ENCODE data around the gene NR6A1.
A peak's percentile ranks its signal among the peaks of the same experiment; 100 is the strongest.
"Not testable (repeated sequence)": the region's sequence is repeated elsewhere in the genome, so short reads cannot be mapped to it uniquely, and the experiment has no call there.

The NR6A1 gene

DNA sequence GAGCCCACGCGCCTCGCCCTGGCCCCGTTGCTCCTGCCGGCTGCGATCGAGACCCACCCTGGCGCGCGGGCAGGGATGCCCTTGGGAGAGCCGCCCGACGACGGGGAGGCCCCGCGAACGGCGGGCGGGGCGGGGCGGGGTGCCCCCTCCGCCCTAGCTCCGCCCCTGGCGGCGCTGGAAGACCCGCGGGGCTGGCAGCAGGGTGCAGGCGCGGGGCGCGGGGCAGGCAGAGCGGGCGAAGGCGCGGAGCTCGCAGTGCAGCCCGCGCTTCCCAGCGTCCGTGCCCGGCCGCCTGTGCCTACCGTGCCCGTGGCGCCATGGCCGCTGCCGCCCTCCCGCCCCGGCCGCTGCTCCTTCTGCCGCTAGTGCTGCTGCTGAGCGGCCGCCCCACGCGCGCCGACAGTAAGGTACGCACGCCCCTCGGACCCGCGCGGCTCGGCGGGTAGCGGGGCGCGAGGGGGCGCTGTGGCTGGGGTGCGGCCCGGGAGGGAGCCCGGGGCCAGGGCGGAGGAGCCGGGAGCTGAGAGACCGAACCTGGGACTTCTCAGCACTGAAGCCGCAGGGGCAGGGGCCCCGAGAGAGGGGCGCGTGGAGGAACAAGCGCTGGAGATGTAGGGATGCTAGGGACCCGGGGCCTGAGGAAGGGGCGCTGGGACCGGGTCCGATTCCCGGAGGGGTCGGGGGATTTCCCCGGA is 6.0 kb upstream of the NR6A1 start, which contains the start of gene OLFML2A:
TSS of gene OLFML2A (plus strand) at position 180 of the 695 bp plus-strand sequence. CDS start at position 318, 138 bp downstream.
- no peak for DNase-seq (ENCODE audit: low read depth in 2 of 2)

DNA sequence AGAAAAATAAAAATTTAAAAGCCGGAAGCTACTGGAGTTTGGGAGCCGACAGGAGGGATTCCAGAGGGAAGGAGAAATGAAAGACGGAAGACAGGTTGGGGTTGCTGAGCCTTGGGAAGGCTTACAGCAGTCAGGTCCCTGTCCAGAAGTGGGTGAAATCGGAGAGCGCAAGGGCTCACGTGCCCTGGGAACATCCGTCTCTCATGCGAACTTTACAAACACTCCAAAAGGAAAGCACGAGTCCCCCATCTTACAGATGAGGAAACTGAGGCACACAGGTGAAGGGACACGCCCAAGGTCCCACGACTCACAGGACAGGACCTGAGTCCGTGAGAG is 5.5 kb upstream of the NR6A1 start:
- DNase-seq (ENCODE audit: low read depth in 2 of 2), result no peak

DNA sequence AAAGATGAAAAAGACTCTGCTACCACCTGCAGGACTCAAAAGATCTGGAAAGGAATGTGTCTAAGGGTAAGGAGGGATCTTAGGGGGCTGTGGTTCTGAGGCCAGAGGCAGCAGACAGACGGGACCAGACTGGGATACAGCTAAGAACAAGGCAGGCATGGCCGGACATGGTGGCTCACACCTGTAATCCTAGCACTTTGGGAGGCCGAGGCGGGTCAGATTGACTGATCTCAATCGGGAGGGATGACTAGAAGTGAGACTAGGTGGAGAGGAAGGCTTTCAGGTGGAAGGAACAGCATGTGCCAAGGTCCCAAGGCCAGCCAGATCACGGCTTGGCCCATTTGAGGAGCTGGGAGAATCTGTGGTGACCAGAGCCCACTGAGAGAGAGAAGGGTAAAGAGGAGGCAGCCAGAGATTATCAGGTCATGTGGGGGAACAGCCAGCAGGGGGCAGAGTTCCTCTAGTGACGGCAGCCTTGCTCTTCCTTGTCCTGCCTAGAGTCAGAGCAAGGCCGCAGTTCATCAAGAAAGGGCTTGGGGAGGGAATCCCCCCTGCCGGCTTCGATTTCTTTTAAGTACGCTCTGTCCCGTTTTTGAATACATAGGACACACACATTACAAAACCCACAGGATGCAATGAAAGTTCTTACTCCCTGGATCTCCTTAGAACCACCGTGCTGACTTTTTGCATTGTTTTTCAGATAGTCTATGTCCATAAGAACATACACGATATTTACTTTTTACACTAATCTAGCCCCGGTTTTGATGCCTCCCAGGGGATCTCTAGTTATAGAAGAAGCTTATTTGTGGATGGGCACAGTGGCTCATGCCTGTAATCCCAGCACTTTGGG is 3.2 kb upstream of the NR6A1 start:
- DNase-seq (ENCODE audit: low read depth in 2 of 2), result peak; percentile 73 to 82

DNA sequence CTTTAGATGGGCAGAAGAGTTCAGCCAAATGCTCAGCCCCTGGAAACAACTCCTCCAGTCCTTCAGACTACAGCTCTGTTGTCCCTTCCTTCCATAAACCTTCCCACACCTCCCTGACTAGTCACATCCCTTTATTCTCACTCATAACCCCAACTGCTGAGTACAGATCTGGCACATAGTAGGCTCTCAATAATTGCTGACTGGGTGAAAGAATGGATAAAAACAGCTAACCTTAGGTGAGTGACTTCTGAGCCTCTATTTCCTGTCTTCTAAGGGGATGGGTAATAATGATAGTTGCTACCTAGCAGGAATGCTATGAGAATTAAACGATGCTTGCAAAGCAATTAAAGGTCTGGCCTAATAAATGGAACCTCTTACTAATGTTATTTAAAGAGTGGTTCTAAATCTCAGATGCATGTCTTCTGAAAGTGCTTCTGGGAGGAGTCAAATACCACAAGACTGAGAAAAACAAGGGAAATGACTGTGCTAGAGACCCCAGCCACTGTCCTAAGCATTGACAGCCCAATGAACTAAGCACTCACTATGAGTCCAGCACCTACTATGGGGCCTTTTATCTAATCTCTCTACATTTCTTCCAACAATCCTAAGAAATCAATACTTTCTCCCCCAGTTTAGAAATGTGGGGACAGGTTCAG is 2.5 kb upstream of the NR6A1 start:
- no peak for DNase-seq (ENCODE audit: low read depth in 2 of 2)

DNA sequence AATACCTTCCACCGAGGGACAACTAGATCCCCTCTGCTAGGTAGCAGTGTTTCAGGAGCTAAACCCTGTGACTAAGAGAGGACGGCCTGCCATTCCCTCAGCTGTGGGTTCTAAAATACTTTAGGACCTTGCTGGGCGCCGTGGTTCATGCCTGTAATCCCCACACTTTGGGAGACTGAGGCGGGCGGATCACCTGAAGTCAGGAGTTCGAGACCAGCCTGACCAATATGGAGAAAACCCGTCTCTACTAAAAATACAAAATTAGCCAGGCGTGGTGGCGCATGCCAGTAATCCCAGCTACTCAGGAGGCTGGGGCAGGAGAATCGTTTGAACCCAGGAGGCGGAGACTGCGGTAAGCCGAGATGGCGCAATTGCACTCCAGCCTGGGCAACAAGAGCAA is 1.8 kb upstream of the NR6A1 start:
- not testable (repeated sequence) for DNase-seq (ENCODE audit: low read depth in 2 of 2)

DNA sequence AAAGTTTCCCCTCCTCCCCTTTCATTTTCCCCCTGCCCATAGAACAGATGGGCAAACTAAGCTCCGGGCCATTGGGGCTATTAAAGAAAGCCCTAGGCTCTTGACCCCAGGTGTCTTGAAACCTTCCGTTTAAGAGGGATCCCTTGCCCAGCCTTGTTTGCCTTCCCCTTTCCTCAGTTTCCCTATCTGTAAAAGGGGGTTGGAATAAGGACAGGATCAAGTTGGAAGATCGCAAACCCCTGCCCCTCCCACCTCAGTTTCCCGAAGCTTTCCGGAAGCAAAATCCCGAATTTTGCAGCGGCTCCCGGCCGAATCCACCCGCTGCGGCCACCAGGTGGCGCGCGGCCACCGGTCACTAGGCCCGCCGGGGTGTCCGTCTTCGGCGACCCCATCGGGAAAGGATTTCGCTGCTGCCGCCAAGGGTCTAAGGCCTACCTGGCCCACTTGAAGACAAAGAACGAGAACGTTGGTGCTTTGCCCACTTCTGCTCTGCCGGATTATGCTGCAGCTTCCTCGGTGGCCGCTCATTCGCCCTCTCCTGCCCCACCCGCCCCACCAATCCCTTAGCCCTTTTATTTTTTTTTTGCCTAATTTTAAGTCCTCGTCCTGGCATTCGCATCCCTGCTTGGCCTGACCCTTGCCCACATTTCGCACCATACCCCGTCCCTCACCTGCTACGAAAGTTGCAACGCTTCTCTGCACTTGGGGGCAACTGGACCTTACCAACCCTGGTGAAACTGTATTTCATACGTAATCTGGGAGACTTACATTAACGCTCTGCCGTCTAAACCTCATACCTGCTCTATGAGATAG is 962 bp upstream of the NR6A1 start:
- no peak for DNase-seq (ENCODE audit: low read depth in 2 of 2)

DNA sequence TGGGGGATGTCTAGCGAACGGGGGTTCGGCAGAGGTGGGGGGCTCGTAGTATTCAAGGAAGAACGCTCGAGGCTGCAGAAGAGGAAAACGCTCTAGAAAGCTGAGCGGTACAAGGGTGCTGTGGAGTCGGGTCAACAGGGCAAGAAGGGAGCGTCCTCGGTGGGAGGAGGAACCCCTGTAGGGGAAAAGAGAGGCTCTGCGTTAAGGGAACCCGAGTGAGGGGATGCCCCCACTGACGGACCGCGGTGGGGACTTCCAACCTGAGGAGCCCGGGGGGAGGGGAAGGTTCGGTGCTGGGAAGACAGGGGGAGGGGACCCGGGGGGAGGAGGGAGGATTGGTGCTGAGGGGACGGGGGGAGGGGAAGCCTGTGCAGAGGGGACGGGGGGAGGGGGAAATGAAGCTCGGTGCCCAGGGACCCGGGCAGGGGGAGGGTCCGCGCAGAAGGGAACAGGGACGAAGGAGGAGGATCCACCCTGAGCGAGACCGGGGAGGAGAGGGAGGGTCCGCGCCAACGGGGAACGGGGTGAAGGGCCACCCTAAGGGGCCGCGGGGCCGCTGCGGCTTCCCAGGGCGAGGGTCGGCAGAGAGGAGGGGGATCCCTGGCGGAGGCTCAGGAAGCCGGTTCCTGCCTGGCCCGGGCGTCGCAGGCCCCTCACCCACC is 621 bp downstream of the NR6A1 start:
- no peak for DNase-seq (ENCODE audit: low read depth in 2 of 2)

DNA sequence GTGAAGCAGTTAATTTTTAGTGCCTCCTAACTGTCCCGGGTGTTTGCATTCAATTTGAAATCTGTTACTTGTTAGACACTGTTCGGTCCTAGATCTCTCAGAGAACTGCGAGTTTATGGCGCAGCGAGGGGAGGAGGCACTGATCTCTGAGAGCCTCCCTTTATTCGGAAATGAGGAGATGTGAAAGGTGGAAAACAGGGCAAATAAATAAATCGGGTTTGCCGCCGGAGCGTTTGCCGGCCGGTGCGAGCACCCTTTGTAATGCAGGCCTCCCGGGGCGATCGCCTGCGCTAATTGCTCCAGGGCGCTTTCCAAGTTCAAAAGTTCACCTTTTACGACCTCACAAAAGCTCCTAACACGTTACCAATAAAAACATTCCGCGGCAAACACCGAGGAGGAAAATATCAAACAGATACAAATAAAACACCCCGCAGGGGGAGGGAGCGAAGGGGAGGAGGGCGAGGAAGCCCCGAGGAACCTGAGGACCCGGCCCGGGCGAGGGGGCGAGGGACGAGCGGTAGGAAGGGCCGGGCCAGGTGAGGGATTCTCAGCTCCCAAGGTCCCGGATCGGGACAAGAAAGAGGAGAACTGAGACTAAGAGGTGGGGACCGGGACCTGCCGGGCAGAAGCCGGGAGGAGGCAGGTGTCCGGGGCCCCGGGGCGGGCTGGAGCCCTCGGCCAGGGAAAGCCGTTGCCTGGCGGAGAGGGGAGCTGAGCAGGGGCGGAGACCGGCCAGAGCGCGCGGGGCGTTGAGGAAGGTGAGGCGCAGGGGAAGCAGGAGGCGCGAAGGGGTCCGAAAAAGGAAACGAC is 1.4 kb downstream of the NR6A1 start:
- no peak for DNase-seq (ENCODE audit: low read depth in 2 of 2)

DNA sequence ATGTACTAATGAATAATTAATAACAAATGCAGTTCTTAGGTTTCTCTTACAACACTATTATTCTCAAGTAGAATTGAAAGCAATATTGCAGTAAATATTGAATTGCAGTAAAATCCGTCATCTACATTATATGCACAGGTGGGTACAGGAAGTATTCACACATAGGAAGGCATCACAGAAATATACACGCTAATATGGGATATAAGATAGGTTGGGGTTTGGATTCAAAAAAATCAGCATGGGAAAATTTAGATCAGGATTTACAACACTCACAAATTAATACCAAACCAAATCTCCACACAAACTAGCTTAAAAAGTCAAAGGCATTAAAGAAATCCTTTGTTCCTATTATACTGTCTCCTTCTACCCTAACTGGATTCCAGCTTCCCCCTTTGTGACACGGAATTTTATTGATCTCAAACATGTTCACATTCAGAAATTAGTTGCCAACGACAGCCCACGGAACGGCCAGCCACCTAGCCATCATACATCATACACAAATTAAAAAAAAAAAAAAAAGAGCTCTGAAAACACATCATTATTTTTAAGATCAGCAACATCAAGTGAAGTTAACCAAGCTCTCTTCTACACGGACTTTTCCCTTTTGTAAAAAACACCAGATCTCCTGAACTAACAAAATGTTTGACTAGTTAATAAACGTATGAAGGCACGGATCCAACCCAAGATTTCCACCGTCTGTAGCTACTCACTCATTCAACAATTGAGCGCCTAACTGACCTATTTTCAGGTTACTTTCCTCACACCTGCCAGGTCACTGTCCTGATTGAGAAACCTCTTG is 2.2 kb downstream of the NR6A1 start:
- DNase-seq (ENCODE audit: low read depth in 2 of 2), result no peak

DNA sequence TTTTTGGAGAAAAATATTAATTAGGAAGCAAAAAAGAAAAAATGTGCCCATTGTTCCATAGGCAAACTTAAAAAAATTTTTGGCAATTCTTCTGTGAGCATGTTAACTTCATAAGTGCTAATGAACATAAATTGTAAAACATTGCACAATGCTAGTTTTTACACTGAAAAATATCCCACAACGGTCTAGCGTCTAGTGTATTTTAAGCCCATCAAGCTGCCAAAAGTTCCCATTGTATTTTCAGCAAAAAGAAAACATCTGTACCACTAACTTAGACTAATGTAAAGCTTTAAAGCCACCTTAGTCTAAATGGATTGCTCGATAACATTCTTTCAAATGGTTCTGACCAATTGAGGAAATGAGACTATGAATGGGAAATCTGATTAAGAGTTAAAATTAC is 2.8 kb downstream of the NR6A1 start:
- no peak for DNase-seq (ENCODE audit: low read depth in 2 of 2)

DNA sequence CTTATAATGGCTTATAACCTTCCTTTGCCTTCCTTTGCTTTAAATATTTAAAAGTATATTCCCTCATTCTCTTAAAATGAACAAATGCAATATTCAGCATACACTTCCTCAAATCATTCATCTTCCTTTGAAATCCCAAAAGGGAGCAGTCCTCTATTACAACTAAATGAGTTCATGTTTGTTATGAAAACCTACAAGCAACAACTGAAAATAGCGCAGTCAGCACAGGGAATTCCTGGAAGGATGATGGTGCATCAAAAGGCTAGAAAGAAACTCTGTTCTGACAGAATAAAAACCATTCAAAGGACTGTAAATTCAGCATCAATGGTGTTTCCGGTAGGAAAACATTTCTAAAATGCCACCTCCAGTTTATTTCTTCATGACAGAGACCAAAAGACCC is 3.3 kb downstream of the NR6A1 start:
- no peak for DNase-seq (ENCODE audit: low read depth in 2 of 2)

DNA sequence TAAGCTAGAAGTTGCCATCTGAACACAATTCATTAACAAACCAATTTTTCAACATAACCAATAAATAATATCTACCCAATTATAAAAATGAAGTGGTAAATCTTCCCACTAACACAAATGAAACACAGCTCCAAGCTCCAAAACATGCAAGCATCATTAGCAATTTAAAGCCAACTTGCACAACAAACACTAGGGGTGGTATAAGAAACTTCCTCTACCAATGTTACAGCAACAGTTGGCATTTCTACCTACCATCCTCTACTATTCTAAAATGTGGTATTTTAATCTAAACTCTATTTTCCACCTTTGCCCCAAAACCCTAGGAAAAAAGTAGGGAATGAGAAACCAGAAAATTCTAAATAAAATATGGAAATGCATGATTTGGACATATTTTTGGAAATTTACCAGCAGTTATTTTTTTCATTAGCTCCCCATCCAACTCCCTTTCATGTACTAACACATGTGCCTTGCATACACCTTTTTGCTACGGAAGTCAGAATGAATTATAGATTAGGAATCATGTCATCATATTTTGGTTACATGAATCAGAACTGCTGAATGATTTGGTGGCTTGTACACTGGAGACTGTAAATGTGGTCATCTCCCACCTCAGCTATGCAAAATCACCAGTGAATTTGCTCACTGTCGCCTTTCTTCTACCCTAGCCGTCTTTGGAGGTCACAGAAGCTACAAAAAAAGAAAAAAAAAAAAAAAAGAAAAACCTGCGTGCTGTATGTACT is 4.1 kb downstream of the NR6A1 start:
- DNase-seq (ENCODE audit: low read depth in 2 of 2), result no peak

DNA sequence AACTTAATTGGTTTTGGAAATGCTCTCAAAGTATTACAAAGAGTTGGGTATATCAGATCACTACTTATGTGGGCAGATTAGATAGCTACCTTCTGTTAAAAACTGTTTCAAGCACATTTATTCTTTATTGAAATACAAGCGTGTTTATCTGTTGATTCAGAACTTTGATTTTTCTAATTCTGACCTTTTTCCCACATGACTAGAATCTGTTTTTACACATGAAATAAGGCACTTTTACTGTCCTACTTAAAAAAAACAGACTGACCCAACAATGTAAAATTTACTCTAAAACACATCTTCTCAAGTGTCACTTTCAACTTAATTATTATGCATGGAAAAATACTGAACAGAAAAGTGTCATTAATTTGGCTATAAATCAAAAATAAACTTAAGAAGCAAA is 4.8 kb downstream of the NR6A1 start:
- DNase-seq (ENCODE audit: low read depth in 2 of 2), result no peak

DNA sequence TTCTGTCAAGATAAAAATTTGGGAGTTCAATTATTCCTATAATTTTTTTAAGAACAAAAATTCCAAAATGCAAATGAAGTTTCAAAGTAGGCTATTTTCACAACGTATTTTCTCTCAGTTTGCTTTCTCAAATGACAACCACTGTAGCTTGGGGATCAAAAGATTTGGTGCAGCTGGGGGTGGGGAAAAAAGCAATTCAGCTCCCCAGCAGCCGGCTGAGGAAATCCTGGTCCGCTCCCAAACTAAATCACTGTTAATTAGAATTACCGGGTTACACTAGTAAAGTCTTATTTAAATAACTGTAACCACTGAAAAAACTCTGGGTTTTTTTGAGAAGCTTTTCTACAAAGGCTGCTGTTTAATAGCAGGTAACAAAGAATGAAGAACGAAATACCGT is 5.7 kb downstream of the NR6A1 start:
- DNase-seq (ENCODE audit: low read depth in 2 of 2), result no peak

DNA sequence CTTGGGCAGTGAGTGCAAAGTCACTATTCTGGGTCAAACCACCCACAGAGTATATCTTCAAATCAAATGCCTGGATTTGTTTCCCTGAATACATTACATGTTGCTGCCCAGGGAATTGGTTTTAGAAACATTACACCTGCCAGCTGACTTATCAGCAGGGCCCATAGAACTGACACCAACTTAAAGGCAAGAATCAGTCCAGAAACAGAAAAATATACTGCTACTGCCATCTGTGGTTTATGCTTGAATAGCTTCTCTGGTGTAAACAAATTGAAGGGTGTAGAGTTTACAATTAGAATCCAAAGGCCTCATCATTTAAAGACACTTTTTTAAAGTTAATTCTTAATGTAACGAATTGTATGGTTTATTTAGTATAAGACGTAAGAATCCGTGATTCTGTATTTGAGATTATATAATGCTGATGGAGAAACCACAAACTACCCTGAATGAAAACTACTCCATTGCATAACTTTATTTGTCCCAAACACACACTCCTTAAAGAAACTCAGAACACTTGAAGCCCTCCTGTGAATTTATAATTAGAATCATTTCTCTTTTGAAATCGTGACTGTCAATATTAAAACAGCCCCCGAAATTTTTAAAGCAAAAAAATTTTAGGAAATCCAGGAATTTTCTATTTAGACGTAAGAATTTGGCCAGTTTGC is 6.2 kb downstream of the NR6A1 start:
- DNase-seq (ENCODE audit: low read depth in 2 of 2), result no peak

DNA sequence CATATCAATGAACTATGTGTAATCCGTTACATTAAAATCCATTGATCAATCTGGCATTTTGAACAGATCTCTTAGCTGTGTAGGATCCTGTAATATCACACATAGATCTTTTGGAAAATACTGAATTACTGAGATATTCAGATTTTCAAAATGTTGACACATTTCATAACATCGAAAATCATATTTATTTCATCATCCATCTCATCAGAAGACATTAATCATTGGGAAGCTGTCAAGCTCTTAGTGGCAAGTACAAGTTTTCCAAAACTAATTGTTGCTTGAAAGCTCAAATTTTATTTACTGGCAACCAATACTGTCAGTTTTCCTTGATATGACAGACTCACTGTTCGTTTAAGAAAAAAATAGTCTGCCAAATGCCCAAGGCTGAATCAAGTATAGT is 8.5 kb downstream of the NR6A1 start:
- DNase-seq (ENCODE audit: low read depth in 2 of 2), result no peak

DNA sequence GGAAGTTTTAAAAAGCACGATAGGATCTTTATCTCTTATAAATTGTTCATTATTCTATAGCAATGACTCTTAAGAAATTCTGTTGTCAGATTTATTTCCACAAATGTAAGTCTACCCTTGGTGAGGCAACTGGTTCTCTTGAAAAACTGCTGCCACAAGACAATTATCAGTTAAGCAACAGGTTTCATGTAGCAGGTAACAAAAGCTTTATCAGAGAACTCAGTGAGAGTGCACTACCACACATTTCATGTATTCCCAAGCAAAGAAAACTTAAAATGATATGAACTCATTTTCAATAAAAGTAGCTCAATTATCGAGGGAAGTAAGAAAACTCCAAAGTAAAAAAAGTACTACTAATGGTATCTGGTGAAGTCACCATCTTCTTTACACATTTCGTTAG is 9.4 kb downstream of the NR6A1 start:
- no peak for DNase-seq (ENCODE audit: low read depth in 2 of 2)

DNA sequence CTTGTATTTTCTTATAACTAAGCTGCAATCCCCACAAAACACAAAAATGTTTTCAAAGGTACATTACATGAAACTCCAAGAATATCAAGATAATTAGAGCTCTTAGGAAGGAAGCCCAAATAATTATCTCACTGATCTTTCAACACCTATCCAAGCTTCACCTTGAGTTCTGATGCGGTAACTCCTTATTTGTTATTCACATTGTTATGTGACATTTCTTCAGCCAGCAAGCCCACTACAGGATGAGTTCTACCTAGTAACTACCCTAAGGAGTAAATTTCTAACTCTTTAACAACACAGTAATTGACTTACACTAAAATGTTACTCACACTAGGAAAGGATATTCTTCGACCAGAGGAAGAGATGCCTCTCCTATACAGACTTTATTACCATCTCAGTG is 9.9 kb downstream of the NR6A1 start:
- DNase-seq (ENCODE audit: low read depth in 2 of 2), result no peak

DNA sequence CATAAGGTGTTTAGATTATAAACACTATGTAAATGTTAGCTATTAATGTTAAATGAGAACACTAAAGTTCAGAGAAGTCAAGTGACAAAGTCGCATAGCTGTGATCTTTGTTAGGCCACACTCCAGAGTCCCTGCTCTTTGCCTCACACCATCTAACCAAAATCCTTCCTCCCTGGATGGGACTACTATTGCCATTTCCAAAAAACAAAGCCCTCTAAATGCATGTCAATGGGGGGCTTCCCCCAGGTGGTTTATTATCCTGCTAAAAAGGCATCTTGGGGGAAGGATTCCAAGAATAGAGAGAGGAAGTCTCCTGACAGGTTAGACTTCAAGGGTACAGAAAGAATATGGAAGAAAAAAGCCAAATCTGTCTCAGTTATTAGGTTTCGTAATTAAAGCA is 10.4 kb downstream of the NR6A1 start:
- no peak for DNase-seq (ENCODE audit: low read depth in 2 of 2)

Measured in stimulated activated CD8-positive, alpha-beta memory T cell treated with anti-CD3 and anti-CD28 coated beads, Interleukin-2, amount 100 ng/mL, for 48 hours (primary cell).